HG03135 (cell line): Measurements from ENCODE around the gene FHOD1.
A peak's percentile ranks its signal among the peaks of the same experiment; 100 is the strongest.

Experiments
- ATAC-seq: cut with Tn5 transposase; IDR thresholded peaks from one replicate; pipeline ENCODE4 v1.9.1; 2021; ENCODE audit warnings: mild to moderate bottlenecking, moderate library complexity; ENCODE audit not compliant: unreplicated experiment

Gene FHOD1

GRCh38 chr16:67193536-67193935 lies 53.7 kb downstream of the FHOD1 start:
- ATAC-seq = no peak

GRCh38 chr16:67192781-67193361 lies 54.4 kb downstream of the FHOD1 start:
- peak; percentile 2 for ATAC-seq

GRCh38 chr16:67191995-67192681 lies 55.1 kb downstream of the FHOD1 start, which contains the start of gene E2F4:
E2F4 (plus strand) TSS chr16:67192155; CDS start chr16:67192228, 73 bp downstream.
- peak; percentile 87 for ATAC-seq

- no peak for ATAC-seq
These were observed 55.8 kb downstream of the FHOD1 start for GRCh38 chr16:67191411-67191994.

- no peak for ATAC-seq
These were observed 56.6 kb downstream of the FHOD1 start for GRCh38 chr16:67190448-67191399.

GRCh38 chr16:67190041-67190440 lies 57.2 kb downstream of the FHOD1 start, which contains the start of gene EXOC3L1:
EXOC3L1 (minus strand) TSS chr16:67190136; CDS start chr16:67189676, 460 bp downstream.
- ATAC-seq = no peak

GRCh38 chr16:67188798-67189197 lies 58.5 kb downstream of the FHOD1 start:
- no peak for ATAC-seq

- no peak for ATAC-seq
These were observed 59.0 kb downstream of the FHOD1 start for GRCh38 chr16:67188323-67188722.

- no peak for ATAC-seq
These were observed 59.9 kb downstream of the FHOD1 start for GRCh38 chr16:67187175-67187890.

GRCh38 chr16:67186550-67186950 lies 60.7 kb downstream of the FHOD1 start:
- no peak for ATAC-seq

- ATAC-seq = no peak
These were observed 61.6 kb downstream of the FHOD1 start for GRCh38 chr16:67185651-67186134.

GRCh38 chr16:67184995-67185650 lies 62.2 kb downstream of the FHOD1 start:
- no peak for ATAC-seq

- ATAC-seq = peak; percentile 8
These were observed 62.8 kb downstream of the FHOD1 start for GRCh38 chr16:67184453-67184994.

- peak; percentile 86 for ATAC-seq
These were observed 63.4 kb downstream of the FHOD1 start, which contains the start of gene MATCAP1 for GRCh38 chr16:67183627-67184452. MATCAP1 (minus strand) TSS chr16:67183963; CDS start chr16:67180610, 3,353 bp downstream.

- ATAC-seq = no peak
These were observed 64.0 kb downstream of the FHOD1 start for GRCh38 chr16:67183284-67183626.

- ATAC-seq = no peak
These were observed 65.0 kb downstream of the FHOD1 start for GRCh38 chr16:67182288-67182687.

GRCh38 chr16:67181346-67181745 lies 65.9 kb downstream of the FHOD1 start:
- ATAC-seq = no peak

- no peak for ATAC-seq
These were observed 67.1 kb downstream of the FHOD1 start for GRCh38 chr16:67180166-67180565.
